GM19452 (cell line): Measurements from ENCODE around the gene VSNL1.
"Not testable (repeated sequence)": the region's sequence is repeated elsewhere in the genome, so short reads cannot be mapped to it uniquely, and the experiment has no call there.

Experiments
- ATAC-seq: cut with Tn5 transposase; IDR thresholded peaks from one replicate; pipeline ENCODE4 v1.9.1; 2021; ENCODE audit not compliant: unreplicated experiment

The VSNL1 gene

DNA sequence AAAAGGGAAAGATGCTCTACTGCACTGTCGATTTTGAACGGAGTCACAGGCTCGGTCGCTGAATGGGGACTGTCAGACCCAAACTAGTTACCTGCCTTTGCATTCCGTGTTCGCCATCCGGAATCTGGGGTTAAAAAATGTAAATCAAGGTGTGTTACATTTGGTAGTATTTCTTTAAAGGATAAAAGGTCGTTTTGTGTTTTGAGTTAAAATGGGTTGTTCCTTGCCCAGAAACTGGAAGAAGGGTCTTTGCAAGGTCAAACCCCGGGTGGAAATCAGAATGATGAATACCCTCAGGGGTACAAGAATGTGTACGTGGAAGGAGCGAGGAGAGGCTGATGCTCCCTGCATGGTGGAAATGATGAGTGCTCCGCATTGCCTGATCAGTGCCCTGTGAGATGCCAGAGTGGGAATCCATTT, 1.0 kb downstream of the VSNL1 start:
- ATAC-seq = no peak

DNA sequence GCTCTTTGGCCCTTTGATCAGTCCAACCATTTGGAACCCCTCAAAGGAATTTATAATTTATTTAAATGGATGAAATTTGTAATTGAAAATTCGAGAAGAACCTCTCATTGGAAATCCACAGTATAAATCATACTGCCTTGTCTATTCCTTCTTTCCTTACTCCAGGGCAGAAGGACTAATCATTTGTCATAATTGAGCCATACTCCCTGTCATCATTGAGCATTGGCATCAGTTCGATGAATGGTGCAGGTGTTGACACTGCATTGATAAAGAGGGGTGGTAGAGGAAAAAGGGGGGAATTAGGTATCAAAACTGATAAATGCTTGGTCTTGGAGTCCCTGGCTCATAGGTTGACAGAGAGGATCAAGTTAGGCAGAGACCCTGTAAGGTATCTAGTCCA, 2.0 kb downstream of the VSNL1 start:
- ATAC-seq = no peak

DNA sequence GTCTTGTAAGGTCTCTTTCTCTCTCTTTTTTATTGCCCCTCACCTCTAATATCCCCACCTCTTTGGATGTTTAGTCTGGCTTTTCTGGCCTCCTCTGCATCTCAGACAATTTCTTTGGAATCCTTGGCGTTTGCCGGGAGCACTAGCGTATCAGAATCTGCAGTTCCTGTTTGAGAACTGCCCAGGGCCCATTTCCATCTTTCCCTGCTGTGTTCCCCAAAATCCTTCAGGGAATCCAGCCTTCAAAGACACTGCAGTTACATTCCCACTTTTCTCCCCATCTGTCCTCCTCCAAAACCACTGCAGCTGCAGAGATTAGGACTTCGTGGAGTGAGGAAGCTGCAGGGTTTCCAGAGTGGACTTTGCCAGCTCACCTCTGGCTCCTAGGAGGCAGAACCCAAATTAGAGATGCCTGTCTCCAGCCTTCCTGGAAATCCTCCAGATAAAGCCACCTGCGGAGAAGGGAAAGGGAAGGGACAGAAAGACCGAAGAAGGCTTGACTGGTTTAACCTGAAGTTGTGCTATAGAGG, 2.7 kb downstream of the VSNL1 start:
- no peak for ATAC-seq

DNA sequence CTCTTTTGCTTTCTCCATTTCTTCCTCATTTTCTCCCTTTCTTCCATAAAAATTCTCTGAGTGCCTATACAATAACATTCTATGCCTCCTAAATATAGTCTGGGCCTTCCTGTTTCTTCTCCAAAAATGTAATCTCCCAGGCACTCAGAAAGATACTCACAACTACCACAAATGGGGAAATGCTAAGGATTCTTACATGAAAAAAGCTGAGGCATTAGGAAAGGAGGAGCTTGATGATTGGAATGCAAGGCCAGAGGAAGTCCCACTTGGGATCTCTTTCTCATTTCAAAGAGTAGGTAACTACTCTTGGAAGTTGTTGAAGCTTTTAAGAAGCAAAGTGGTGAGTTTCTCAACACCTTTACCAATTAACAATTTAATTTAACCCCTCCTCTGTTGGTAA, 3.4 kb downstream of the VSNL1 start:
- ATAC-seq = no peak

DNA sequence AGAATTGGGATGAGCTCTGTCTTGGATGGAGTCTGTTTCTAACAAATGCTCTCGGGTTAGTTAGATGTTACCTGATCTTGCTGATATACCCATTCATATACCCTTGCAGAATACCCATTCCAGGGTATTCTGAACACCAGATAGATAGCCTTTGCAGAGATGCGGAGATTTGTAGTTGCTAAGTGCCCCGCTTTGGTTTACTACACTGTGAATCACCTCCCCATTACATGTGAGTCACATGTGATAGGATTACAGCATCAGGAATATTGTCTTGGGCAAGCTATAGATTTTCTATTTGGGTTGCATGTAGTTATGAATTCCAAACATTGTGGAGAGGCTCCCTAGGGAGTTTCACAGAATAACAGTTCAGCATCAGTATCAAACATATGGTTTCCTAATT, 3.8 kb downstream of the VSNL1 start:
- no peak for ATAC-seq

DNA sequence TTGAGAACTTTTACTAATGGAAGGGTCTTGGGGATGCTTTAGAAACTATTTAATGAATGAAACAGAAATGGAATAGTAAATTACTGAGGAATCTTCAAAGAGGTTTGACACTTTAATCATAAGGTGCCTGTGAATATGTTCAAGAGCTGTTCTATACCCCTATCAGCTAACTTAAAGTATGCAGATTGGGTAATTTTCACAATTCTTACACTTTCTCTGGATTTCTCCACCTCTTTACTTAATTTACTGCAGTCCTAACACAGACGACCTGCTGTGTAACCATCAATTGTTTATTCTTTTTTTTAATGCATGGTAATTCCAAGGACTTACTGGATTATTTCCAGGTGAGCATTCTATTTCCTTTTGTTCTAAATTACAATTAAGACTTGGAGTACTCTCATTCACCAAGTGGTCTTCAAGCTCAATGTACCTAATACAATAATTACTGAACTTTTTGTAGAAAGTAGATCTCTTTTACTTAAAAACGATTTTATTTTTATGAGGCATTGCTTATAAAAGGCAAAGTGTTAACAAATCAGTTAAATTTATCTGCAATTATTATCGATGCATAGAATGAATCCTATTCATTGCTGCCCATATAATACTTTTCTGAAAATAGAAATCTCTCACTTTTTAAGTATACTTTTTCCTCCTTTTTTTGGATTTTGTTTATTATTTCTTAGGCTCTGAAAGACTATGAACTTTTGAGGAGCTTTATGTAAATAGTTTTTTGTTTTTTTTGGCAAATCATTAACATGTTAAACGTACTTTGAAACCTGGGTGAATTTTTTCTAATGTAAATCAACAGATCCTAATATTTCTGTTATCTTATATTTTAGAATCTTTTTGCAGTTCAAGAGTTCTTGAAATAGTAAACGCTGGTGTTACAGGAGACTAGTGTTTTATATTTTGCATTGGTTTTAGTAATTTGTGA, 5.5 kb downstream of the VSNL1 start:
- ATAC-seq = no peak

DNA sequence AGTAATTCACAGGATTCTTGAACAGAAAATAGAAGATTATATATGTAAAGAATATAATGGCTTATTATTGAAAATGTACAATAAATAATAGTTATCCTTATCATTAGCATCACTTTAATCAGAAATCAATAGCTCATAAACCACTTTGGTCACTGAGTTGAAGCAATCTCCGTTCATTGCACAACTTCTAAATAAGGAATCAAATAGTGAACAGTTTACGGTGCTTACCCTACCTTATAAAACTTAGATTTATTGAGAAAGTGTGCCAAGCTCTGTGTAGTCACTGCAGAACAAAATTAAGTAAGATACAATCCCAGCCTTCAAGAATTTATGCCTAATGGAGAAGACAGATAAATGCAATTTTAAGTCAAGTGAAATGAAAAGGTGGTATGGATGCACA, 6.7 kb downstream of the VSNL1 start:
- no peak for ATAC-seq

DNA sequence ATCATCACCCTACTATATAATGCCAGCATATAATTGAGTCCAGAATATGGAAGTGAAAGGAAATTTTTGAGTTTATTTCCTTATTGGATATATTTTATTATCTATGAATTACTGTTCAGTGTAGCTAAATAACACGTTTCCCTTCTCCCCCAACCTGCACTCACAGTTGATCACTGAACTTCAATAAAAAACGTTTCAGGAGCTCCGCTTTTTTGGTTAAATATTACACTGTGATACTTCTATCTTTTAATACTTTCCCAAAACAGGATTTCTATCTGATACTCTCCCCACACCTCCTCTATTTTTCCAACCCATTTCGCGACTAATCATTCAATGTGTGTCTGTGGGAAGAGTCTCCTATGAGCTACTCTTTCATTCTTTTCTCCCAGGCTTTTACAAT, 7.2 kb downstream of the VSNL1 start:
- ATAC-seq = no peak

DNA sequence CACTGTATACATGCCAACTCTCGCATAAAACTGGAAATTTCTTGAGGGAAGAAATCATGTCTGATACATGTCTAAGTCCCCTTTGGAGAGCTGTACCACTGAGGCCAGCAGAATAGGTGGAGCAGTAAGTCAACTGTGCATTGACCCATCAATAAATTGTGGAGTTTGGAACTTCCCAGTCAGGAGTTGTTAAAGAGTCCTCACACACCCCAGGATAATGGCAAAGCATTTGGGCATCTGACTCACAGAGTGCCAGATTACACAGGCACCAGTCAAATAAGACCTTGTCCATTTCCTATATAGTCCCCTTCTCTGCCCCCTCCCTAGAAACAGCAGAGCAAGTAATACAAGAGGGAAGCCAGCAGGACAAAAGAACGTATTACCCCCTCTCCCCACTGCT, 10.4 kb downstream of the VSNL1 start:
- ATAC-seq = no peak

DNA sequence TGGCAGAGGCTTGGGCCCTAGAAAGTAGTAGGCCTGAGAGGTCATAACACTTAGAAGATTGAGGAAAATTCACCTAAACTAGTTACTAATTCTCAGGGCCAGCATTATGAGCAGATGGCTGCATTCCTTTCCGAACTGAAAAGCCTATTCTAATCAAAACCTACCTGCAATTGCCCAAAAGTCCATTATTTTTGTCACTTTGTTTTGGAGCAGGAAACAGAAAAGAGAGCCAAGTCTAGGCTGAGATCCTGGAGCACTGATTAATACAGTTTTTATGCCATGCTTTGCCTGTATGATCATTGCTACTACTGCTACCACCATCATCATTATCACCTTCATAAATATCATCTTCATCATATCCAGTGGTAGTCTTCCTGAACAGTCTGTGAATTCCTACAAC, 14.7 kb downstream of the VSNL1 start:
- no peak for ATAC-seq

DNA sequence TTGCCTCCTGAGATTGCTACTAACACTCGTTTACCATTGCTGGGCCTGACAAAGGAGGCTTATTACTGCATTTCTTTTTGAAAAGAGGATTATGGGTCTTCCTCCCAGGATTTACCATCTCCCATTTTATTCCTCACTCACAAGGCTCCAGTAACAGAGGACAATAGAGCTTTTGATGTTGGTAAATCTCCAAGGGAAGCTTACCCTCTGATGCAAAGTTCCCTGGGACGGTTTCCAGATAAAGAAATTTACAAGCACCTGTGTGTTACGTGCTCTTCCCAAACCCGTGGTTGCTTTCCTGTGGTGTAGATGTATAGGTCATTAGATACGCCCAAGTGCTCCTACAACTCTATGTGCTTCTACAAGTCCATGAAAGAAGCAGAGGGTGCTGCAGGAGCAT, 17.1 kb downstream of the VSNL1 start:
- no peak for ATAC-seq

DNA sequence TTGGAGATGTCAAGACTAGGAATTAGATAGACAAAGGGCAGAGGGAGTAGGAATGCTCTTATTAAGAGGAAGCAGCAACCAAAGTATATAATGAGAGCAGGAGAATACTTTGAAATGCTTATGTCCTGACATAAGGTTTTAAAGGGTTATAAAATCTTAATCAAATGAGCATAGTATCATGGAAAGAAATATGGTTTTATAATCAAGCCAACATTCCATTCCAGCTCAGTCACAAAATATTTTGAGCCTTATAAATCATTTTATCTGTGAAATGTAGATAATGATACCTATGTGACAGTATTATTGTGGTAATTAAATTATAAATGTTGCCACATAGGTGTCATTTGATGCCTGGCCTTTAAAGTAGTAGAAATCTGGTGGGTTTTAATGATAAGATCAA, 17.6 kb downstream of the VSNL1 start:
- no peak for ATAC-seq

DNA sequence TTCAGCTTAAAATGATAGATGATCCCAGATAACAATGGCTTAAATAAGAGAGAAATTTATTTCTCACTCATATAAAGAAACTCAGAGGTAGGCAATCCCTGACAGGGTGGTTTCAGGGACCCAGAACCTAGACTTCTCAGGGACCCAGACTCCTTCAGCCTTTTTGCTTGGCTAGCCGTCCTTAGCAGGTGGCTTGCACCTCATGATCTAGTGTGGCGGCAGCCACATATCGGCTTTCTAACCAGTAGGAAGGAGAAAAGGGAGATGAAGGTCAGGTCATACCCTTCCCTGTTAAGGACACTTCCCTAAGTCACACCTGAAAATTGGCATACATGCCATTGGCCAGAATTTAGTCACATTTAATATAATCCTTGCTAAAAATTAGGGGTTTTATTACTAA, 18.4 kb downstream of the VSNL1 start:
- no peak for ATAC-seq

DNA sequence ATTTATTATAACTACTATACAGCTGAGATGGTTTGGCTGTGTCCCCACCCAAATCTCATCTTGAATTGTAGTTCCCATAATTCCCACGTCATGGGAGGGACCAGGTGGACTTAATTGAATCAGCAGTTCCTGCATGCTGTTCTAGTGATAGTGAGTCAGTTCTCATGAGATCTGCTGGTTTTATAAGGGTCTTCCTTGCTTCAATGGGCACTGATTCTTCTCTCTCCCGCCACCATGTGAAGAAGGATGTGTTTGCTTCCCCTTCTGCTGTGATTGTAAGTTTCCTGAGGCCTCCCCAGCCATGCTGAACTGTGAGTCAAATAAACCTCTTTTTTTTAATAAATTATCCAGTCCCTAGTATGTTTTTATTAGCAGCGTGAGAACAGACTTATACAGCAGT, 25.2 kb downstream of the VSNL1 start:
- ATAC-seq = not testable (repeated sequence)

DNA sequence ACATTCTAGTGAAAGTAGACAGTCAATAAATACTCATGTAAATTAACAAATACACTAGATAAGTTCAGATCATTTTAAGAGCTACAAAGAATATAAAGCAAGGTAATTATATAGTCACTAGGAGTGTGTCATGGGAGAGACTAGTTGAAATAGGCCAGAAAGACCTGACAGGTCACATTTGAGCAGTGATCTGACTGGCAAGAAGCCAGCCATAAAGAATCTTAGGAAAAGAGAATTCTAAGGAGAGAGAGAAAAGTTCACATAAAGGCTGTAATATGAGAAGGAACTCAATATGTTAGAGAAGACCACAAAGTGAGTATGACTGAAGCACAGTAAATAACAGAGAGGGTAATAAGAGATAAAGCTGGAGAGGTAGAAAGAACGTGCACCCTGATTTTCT, 31.2 kb downstream of the VSNL1 start:
- ATAC-seq = no peak

DNA sequence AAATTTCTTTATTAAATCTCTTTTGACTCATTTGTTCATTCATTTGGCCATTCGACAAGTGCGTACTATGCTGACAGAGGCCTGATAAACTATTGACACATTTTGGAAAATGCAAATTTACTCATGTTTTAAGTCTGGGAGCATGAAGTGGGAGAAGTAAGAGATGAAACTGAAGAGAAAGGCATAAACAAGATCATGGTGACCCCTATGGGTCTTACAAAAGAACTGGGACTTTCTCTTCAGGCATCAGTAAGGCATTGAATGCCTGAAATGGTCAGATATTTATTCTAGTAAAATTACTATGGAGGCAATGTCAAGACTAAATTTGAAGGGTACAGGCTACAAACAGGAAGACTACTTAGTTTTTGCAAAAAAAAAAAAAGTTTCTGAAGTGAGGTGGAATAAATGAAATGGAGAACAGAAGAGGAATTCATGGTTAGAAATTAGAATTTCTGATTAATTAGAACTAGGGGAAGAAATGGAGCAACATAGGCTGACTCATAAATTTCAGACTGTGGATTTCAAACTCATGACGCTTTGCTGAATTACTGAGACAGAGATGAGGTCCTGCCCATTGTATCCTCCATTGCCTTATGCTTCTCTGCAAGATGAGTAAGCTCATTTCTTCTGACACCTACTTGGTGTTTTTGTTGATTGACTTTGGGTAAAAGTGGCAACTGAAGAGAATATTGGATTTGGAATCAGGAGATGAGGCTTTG, 32.7 kb downstream of the VSNL1 start:
- no peak for ATAC-seq

DNA sequence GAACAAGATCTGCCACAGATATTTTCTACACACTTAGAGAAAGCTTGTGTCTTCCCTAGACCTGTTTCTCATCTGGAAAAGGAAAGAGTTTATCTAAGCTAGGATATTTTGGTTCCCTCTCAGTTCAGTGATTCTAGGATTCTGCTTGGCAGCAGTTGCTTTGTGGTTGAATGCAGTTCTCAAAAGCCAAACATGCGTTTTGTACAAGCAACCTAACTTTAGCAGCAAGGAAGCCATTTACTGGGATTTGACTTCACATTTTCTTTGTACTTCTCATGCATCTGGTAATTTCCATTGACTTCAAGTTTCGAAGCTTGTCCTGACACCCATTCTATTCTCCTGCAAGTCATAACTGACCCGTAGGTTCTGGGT, 33.3 kb downstream of the VSNL1 start:
- no peak for ATAC-seq

DNA sequence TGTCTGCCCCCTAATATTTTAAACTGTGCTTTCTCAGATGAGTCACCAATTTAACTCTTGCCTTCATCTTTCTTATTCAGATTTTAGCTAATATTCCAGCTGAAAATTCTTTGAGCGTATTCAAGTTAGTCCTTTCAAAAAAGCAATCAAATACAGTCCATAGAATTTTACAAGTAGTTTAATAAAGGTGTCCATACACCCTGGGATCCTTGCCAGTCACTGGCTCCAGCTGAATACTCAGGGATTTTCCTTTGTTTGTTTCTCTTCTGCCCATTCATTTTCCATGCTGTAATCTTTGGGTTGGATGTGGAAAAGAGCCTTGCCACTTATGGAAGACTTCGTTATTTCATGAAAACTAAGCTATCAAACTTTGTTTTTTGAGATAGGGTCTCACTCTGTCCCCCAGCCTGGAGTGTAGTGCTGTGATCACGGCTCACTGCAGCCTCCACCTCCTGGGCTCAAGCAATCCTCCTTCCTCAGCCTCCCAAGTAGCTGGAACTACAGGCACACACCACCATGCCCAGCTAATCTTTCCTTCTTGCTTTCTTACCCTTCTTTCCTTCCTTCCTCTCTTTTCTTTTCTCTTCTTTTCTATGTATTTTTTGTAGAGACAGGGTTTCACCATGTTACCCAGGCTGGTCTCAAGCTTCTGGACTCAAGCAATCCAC, 34.0 kb downstream of the VSNL1 start:
- ATAC-seq = no peak

DNA sequence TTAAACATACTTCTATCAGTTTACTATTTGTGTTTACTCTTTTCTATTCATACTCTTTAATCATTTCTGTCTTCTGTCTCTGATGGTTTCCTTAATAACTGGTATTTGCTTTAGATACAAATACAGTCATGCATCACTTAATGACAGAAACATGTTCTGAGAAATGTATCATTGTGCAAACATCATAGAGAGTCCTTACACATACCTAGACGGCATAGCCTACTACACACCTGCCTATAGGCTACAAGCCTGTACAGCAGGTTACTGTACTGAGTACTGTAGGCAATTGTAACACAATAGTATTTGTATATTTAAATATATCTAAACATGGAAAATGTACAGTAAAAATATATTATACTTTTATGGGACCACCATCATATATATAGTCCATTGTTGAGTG, 36.3 kb downstream of the VSNL1 start:
- ATAC-seq = no peak

DNA sequence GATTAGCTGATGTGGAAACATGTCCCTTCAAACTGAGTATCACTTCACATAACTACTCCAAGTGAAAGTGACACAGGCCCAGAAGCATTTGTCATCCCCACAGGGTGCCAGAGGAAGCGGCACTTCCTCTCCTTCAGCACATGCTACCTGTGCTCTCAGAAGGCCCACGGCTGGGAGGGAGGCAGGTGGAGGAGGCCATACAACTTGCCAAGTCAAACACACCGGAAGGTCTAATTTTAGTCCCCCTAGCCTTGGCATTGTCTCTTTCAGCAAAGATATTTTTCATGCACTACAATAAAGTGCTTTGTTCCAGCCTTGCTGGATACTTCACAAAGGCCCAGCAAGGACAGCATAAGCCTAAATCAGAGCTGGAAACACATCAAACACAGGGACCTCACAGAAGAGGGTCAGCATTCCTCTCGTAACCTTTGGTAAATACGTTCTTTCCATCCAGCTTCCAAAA, 38.0 kb downstream of the VSNL1 start:
- peak; percentile 69 for ATAC-seq

DNA sequence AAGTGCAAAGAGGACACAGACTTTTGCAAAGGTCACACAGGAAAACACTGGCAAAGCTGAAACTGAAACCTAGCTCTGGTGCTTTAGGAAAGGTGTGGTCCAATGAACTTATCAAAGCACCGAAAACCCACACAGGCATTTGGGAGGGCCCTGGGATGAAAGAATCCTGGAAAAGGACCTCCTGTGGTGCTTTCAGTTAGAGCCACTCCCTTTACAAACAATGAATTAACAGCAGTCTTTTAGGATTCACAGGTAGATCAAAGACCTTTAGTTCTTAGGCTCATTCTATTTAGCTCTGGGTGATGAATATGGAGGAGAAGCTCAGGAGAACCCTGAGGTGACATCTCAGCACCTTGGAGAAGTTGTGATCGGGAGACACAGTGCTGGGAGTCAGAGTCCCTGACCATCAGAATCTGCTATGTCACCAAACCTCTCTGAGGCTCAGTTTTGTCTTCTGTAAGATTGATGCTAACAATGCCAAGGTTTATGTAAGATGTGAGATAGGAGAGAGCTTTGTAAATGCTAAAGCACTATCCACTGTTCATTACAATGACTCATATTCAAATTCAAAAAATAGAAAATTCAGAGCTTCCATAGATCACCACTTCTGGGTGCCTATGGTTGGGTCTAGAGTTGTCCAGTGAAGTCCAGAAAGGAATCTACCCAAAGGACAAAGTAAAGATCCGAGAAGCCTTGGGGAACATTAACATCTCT, 39.3 kb downstream of the VSNL1 start:
- no peak for ATAC-seq
